Measurements from ENCODE around the gene PANK1.

GRCh38 chr10:89567576-89568245 is 77.3 kb downstream of the PANK1 start:
- TF ChIP-seq, protein P1, sequence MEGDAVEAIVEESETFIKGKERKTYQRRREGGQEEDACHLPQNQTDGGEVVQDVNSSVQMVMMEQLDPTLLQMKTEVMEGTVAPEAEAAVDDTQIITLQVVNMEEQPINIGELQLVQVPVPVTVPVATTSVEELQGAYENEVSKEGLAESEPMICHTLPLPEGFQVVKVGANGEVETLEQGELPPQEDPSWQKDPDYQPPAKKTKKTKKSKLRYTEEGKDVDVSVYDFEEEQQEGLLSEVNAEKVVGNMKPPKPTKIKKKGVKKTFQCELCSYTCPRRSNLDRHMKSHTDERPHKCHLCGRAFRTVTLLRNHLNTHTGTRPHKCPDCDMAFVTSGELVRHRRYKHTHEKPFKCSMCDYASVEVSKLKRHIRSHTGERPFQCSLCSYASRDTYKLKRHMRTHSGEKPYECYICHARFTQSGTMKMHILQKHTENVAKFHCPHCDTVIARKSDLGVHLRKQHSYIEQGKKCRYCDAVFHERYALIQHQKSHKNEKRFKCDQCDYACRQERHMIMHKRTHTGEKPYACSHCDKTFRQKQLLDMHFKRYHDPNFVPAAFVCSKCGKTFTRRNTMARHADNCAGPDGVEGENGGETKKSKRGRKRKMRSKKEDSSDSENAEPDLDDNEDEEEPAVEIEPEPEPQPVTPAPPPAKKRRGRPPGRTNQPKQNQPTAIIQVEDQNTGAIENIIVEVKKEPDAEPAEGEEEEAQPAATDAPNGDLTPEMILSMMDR (IDR thresholded peaks at IDR 0.05) = no peak
- no peak for TF ChIP-seq EP300 (IDR thresholded peaks at IDR 0.05)

Measured in tibial nerve (tissue), 4 donors.